NCI-H226 (cell line): ENCODE data around the gene TST.

Experiments used
- DNase-seq: peaks from one replicate; pipeline ENCODE4 v3.0.0-alpha.2; 2015

TST gene

DNA sequence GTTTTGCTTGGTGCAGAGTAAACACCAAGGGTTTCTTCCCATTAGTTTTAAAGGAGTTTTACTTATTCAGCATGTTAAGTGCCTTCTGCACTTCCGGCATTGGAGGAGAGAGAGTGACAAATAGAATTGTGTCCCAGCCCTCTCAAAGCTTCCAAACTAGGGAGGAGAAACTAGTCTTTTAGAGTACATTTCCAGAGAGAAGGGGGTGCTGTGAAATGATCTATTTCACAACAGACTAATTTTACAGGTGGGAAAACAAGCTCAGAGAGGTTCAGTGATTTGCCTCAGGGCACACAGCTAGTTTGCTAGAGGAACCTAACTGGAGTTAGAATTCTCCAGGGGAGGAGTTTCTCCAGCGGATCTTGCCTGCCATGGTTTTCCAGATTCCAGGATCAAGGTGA lies 12.9 kb upstream of the TST start:
- no peak for DNase-seq

DNA sequence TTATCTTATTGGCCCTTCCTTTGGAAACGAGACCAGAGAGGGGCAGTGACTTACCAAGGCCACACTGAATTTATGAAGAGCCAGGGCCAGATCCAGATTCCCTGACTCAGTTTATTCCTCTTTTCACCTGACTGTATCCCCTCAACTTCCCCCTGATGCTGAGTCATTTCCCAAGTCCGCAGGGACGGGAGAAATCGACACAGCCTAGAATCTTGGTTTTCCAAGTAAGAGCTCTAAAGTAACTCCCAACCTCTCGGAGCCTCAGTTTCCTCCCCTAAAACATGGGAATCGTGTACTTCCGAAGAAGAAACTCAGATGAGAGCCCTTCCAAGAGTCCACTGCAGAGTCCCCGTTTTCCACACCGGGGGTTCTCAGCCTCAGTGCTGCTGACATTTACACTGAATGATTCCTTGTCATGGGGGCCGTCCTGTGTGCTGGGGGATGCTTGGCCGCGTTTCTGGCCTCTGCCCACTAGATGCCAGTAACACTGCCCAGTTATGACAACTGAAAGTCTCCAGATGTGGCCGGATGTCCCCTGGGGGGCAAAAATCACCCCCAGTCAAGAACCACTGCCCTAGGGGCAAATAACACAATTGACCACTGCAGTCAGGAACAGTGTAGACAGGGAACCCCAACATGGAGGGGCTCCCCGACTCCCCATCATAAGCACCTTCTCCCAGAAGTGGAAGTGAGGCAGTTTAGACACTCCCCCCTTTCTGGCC lies 11.5 kb upstream of the TST start:
- no peak for DNase-seq

DNA sequence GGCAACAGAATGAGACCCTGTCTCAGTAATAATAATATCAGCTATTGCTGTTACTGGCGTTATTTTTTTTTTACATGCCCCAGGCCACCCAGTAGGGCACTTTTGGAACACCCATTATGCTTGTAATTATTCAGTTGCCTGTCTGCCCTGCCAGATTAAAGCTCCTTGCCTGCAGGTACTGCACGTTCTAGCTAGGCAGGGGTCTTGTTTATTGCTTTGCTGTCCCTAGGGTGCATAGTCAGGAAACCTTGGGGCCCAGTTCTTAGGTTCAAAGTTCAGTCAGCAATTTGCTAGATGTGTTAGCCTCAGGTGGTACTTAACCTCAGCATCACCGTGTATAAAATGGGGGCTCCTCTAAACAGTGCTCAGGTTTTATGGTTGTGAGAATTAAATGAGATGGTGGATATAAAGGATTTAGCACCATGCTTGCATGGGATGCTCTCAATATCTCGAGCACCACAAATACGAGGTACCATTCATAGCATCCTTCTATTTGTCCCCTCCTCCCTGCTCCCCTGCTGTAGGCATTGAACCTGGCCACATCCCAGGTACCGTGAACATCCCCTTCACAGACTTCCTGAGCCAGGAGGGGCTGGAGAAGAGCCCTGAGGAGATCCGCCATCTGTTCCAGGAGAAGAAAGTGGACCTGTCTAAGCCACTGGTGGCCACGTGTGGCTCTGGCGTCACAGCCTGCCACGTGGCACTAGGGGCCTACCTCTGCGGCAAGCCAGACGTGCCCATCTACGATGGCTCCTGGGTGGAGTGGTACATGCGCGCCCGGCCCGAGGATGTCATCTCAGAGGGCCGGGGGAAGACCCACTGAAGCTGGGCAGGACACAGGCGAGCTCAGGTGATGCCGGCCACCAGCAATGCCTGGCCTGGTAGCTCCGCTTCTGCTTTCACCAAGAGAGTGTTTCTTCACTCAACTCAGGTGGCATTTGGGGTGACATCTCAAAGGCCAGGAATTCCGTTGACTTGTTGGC lies 9.7 kb upstream of the TST start:
- no peak for DNase-seq

DNA sequence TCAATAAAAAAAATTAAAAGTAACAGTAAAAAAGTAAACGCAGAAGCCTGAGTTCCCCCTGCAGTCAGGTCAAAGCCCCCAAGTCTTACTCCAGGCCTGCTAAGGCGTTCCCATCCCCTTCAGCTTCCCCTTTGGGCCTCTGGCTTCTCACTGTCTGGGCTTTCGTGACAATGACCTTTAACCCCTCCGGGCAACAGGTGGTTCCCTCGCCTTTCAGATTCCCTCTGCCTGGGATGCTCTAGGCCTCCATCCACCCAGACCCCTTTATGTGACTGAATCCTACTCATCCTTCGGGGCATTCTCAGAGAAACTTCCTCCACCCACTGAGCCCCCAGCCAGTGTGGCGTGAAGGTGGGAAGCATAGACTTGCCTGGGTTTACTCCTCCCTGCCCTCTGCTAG lies 8.3 kb upstream of the TST start:
- DNase-seq: no peak

DNA sequence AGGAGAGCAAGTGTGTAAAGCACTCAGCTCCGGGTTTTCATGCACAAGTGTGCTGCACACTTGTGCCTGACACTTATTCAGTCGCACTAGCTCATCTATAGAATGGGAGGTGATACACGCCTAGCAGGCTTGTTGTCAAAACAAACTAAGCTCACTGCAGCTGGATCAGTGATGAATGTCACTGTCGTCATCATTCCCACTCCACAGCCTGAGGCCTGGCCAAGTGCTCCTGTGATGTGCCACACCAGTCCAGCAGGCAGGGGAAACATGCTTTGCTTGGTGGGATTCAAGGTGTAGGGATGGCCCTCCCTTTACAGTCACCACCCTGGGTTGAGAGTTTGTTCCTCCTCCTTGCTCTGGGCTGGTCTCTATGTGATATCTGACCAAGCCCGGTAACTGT lies 7.1 kb upstream of the TST start:
- DNase-seq: no peak

DNA sequence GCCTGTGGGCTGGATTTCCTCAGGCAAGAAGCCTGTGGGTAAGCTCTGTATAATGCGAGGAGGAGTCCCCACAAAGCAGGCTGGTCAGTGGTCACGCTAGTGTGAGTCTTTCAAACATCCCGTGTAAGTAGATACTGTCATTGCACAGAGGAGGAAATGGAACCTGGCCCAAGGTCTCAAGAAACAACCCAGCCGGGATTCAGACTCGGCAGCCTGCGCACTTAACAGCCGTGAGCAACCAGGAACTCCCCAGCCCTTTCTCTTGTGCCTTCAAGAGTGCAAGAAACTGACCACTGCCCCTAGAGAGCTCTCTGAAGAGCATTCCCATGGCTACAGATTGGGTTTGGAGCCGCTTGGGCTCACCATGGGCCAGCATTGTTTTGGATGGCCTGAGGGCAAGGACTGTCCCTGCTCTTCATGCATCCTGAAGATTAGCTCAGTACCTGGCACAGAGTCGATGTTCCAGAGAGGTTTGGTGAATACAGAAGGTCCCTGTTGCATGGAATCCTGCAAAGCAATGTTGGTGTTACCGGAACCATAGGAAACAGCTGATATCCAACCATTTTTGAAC lies 6.3 kb upstream of the TST start:
- no peak for DNase-seq

DNA sequence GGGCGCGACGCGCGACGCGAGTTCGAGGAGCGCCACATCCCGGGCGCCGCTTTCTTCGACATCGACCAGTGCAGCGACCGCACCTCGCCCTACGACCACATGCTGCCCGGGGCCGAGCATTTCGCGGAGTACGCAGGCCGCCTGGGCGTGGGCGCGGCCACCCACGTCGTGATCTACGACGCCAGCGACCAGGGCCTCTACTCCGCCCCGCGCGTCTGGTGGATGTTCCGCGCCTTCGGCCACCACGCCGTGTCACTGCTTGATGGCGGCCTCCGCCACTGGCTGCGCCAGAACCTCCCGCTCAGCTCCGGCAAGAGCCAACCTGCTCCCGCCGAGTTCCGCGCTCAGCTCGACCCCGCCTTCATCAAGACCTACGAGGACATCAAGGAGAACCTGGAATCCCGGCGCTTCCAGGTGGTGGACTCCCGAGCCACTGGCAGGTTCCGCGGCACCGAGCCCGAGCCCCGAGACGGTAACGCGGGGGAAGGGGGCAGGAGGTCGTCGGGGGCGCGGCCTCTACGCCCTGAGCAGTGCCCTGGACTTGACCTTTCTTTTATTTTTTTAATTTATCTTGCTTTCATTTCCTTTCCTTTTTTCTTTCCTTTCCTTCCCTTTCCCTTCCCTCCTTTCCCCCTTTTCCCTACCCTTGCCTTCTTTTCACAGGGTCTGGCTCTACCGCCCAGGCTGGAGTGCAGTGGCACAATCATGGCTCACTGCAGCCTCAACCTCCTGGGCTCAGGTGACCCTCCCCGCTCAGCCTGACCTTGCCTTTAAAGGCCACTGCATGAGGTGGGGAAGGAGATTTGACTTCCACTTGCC lies 5.3 kb upstream of the TST start:
- DNase-seq: no peak

DNA sequence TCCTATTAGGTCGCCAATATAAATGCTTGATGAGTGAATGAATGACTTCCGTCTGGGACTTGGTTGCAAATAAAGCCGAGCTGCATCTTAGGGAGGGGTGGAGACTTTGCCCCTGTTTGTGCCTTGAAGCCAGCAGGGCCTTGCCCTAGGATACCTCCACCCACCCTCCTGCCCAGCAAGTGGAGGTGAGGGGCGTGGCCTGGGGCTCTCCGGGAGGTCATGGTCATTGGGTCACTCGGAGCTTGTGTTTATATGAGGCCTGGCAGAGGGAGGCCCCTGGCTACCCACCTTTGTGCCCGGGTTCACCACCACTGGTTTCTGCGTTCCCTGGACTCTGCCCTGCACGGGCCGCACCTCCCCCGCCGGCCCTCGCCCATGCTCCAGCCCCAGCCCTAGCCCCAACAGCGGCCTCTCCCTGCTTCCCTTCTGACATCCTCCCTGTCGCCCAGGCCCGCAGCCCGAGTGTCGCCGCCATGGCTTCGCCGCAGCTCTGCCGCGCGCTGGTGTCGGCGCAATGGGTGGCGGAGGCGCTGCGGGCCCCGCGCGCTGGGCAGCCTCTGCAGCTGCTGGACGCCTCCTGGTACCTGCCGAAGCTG lies 4.6 kb upstream of the TST start:
- DNase-seq: no peak

DNA sequence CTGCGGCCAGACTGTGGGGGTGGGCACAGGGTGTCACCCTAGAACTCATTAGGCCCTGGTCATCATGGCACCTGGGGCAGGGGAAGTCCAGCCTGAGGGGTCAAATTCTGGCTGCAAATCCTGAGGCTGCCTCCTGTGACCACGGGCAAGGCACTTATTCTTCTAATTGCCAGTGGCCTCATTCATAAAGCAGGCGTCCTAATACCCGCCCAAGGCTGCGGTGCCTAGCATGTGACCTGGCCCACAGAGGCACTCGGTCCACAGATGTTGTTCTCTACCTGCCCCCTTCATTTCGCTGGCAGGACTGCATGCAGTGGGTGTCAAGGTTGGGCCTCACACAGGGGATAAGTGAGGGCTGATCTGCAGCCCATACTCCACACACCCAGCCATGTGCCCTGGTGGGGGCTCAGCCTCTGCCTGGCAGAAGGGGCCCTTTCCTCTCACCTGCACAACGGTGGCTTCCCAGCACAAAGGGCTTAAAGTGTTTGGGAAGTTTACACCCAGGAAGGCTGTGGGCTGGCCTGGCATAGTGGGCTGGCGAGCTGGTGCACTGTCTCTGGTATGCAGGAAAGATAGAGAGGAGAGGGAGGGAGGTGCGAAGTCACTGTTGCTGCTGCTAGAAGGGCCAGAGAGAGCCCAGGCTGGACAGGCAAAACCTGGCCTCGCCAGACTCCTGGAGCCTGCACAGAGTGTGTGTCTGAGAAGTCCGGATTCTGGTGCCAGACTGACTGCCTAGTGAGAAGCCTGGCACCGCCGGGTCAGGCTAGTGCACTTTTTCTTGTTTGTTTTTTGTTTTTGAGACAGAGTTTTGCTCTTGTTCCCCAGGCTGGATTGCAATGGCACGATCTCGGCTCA lies 3.5 kb upstream of the TST start:
- DNase-seq: no peak

DNA sequence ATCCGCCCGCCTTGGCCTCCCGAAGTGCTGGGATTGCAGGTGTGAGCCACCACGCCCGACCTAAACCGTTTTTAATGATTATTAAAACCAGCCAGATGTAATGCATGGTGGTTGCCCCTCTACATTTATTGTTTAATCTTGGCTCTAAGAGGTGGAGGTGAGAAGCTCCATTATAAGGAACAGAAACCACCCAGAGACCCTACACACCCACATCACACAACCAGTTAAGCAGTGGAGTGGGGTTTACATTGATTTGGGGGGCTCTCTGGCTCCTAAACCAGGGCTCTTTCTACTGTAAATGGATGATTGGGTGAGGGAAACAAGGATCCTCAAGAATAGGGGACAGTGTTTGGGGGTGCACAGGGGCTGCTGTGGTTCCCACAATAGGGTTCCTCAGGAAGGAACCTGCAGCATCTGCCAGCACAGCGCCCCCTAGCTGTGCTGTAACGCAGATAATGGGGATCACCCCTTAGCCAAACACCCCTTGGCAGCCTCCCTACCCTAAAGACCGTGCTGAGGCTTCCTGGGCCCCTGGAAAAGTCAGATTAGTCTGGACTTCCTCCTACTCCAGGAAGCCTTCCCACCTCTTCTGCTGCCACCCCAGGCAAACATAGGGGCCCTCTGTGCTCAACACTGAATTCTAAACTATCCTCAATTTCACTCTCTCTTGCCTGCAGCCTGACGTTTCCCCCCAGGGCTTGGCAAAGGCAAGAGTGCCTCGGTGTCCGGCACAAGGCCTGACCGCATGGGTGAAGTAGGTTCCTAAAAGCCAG lies 2.6 kb upstream of the TST start:
- DNase-seq: no peak

DNA sequence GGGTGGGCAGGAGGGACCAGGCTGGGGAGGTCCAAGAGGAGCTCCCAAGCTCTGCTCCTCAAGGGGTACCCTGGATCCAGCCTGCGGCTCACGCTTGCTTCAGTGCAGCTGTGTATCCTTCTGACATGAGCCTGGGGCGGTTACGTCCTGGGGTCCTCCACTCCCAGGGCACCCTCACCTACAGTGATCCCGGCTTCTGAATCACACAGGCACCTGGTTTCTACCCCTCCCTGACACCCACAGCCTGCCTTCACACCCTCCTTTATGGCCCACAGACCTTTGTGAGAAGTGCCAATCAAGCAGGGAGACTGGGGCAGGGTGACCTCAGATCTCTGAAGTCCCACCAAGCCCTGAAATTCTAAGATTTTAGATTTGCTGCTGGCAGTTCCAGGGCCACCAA lies 1.8 kb upstream of the TST start:
- DNase-seq: no peak

DNA sequence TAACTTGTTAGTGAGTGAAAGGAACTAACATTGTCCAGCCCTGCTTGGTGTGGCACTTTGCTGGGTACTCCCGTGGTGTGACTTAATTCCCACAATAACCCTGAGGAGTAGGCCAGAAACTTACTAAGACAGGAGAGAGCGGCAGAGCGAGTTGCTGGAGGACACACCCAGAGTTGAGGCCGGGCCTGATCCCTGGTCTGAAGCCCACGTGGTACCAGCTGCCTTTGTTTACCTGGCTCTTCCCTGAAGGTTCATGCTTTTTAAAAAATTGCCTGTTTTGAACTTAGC lies 889 bp upstream of the TST start:
- DNase-seq: no peak

DNA sequence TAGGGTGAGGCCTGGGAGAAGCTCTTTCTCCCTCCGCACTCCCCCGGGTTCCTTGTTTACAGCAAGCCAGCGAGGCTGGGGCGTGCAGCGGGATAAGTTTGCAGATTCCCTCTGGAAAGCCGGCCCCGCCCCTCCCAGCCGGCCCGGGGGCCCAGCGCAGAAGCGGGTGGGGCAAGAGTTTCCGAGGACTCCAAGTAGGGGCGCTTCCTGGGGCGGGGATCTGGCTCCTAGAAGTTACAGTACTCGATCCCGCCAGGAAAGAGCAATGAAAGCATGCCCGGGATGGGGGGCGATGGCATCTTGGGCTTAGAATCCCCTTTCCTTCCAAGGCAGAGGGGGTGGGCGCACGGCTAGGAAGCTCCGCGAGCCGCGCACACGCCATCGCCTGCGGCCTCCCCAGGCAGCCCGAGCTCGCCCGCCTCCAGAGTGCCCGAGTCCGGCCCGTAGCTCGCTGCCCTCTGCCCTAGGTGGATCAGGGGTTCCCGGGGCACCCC lies 385 bp downstream of the TST start:
- DNase-seq: peak; percentile 46

DNA sequence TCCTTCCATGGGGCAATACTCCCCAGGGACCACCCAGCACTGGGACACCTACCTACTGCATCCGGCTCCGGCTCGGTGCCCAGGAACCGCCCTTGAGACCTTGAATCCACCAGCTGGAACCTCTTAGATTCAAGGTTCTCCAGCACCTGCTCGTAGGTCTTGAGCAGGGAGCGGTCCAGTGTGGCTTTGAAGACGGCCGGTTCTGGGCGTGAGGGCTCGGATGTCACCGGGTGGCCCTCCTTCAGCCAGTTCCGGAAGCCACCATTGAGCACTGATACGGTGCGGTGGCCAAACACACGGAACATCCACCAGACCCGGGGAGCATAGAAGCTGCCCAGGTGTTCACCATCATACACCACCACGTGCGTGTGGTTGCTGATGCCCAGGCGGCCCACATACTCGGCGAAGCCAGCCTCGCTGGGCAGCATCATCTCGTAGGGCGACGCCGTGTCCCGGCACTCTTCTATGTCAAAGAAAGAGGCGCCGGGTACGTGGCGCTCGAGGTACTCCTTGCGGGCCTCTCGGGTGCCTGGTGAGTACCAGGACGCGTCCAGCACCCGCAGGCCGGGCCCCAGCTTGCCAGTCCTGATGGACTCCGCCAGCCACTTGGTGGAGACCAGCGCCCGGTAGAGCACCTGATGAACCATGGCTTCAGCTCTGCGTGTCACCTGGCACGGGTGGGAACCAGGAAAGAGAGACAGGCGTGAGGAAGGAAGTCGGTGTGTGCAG lies 997 bp downstream of the TST start:
- no peak for DNase-seq

DNA sequence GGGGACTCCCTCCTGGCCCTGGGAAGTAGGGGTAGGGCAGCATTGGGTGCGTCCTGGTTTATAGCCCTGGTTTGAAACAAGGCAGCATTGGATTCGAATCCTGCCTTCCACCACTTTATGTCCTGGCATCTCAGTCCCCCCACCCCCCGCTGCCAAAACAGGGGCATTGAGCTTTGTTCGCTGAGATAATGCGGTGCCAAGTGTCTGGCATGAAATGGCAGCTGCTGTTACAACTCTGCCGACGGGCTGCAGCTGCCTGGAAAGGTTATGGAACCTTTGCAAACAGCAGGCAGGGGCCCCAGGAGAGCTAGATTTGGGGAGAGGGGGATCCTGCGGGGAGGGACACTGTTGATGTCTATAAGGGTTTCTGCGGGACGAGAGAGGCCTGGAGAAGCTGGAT lies 1.9 kb downstream of the TST start:
- DNase-seq: no peak

DNA sequence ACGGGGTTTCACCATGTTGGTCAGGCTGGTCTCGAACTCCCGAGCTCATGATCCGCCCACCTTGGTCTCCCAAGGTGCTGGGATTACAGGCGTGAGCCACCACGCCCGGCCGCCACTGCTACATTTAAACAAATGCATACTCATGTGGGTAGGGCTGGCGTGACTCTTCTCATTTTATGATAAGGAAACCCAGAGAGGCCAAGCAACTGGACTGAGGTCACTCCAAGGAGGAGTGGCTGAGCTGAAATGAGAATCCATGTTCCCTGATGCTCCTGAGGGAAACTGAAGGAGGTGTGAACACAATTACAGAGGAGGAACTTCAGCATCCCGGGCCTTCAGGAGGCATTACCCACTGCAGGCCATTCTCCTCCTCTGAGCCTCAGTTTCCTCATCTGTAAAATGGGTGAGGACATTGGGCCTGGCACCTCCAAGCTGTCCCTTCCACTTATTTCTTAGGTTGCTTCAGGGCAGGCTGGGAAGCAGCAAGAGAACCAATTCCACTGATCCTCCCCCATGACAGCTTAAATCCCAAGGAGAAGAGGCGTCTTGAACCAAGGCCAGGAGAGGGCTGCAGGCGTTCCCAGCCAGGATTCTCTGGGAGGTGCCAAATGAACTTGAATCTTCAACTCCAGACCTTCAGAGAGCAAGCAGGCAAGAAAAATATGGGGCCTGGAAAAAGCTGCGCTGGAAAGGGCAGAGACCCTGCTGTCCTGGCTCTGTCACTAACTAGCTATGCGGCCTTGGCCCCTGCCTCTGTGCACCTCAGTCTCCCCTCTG lies 2.9 kb downstream of the TST start:
- DNase-seq: no peak

DNA sequence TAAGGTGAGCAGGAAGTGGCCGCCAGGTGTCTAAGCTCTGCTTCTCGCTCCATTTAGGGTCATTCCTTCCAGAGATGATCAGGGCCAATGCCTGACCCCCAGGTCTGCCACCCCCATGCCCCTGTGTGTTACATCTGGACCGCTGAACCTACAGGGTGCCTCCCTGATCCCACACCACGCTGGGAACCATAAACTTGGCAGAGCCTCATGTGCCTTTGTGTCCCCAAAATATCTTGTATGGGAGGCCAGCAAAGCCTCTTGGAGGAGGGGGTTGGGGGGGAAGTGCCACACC lies 3.7 kb downstream of the TST start:
- DNase-seq: no peak

DNA sequence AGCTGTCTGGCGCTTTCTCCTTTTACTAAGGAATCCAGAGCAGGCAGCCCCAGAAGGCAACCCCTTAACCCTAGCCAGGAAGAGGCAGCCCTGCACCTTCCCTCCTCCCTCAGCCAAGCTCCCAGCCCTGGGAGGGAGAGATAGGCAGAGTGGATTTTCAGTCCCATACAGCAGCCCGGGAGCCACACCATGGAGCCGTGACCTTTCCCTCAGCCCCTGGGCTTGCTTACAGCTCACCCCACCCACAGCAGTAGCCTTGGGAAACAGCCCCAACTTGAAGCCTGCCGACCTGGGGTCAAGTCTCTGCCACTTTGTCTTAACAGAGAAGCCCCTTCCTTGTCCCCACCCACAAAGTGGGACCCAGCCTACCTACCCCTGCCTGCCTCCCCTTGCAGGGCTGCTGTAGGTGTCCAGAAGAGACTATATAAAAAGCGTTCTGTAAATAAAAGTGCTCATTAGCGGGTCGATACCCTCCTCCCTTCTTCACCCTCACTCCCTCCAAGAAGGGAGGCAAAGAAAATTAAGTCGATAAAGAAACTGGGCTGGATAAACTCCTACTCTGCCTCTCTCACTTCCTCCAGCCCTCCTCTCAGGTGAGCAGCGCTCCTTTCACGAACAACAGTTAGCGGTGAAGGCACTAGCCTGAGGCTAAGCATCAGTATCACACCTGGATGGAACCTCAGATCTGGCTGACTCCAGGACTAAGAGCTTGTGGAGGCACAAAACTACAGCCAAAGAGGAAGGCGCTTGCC lies 4.2 kb downstream of the TST start:
- DNase-seq: no peak

DNA sequence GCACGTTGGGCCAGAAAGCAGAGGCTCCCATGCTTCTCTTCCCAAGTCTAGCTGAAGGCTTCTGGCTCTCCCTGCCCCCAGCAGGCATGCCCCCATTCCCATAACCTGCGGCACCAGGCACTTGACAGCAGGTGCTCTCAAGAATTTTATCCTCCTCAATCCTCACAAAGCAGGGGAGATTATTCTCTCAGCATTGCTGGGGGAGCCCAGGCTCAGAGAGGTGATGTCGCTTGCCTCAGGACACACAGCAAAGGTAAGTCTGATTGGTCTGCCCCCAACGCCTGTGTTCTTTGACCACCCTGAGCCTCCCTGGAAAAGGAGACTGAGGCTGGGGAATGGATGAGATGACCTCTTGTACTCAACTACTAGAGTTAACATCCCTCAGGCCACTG lies 4.8 kb downstream of the TST start:
- DNase-seq: no peak
